ENCODE data around the gene KAT2B.

KAT2B gene

DNA sequence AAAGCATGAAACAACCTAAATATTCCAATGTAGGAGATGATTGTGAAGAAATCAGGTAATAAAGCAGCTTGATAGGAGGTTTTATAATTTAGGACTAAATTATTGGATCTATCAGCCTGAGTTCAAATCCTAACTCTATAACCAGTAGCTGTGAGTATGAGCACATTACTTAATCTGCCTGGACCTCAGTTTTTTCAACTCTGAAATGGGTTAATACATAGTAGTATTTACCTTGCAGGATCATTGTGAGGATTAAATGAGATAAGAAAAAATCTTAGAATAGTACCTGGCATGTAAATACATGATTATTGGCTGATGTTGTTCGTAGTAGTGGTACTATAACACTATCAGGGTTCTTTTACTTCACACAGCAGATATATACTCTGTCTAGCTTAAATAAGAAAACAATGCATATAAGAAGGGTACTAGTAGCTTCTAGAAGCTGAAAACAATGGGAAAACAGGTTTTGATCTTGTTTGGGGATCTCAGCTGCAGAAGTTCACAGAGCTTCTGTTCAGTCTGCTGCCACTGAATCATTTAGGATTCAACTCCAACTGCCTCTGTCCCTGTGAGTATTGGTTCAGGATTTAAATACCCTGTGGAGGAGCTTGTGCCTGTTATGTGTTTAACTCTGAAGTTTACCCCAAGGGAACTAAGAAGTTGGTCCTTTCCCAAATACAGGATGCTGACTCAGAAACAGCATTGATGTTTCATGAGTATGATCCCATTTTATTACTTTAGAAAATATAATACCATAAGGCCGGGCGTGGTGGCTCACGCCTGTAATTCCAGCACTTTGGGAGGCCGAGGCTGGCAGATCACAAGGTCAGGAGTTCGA is 34.2 kb downstream of the KAT2B start:
- H4K91ac ChIP-seq (ENCODE audit: low read depth, low read length) = no peak overlapping the region

DNA sequence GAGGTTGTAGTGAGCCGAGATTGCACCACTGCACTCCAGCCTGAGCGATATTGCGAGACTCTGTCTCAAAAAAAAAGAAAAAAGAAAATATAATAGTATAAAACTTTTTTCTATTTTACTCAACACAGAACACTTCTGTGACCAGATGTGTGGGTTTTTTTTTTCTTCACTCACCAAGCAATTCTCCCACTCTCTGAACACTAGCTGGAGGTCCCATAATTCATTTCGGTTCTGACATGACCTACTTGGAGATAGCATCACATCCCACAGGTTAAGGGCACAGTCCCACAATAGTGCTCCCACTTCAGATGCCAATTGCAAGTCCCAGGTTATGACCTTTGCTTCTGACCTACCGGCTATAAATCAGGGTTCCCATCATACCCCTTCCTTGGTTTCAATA is 35.0 kb downstream of the KAT2B start:
- H3K27ac ChIP-seq (ENCODE audit: low read depth, low read length) = no peak overlapping the region
- no peak overlapping the region for H3K23ac ChIP-seq (ENCODE audit: low read length)
- no CpG with 5 or more reads among the region's 5 CpGs for WGBS (ENCODE audit: extremely low coverage, insufficient coverage, insufficient read length)

More for the DNA sequence above, 34.2 kb downstream of the KAT2B start:
- no peak for DNase-seq
- Histone ChIP-seq H4K12ac (ENCODE audit: low read depth, low read length) (no peak overlapping the region), H2BK12ac (ENCODE audit: low read length) (no peak overlapping the region), H3K9ac (ENCODE audit: low read length) (no peak overlapping the region), H3K27ac (ENCODE audit: low read depth, low read length) (no peak overlapping the region), H3K18ac (ENCODE audit: low read length) (no peak overlapping the region), H3K27me3 (ENCODE audit: insufficient read depth, low read length) (no peaks in the 10 kb centered on the region), H3K4me2 (ENCODE audit: low read length) (no peak overlapping the region), H3K36me3 (ENCODE audit: control insufficient read depth in 1 of 2, insufficient read depth in 2 of 2, low read length in 2 of 2) (peaks cover 0 to 1% of the 10 kb centered on the region in 2 experiments), H3K4ac (ENCODE audit: low read depth, low read length) (no peak overlapping the region), H3K9me3 (ENCODE audit: insufficient read depth, low read depth, low read length) (no peaks in the 10 kb centered on the region), H3K79me2 (ENCODE audit: control insufficient read depth, insufficient read depth, low read length, poor library complexity) (no peaks in the 10 kb centered on the region), H3K4me3 (ENCODE audit: low read depth, low read length) (no peak overlapping the region), H3K4me1 (ENCODE audit: control insufficient read depth in 1 of 2, insufficient read depth in 2 of 2, low read length in 2 of 2) (peaks cover 7 to 10% of the 10 kb centered on the region in 2 experiments), H3K79me1 (ENCODE audit: low read length) (peaks cover 11% of the 10 kb centered on the region), H2BK120ac (ENCODE audit: insufficient read depth, low read length, poor library complexity) (no peak overlapping the region), H3K14ac (ENCODE audit: low read length) (peak overlapping the region; percentile 56), H2AK5ac (ENCODE audit: low read length) (peak overlapping the region; percentile 37), H4K8ac (ENCODE audit: low read depth, low read length) (no peak overlapping the region), H2AFZ (ENCODE audit: insufficient read depth, low read length, poor library complexity) (no peak overlapping the region), H3K23ac (ENCODE audit: low read length) (no peak overlapping the region), H2BK5ac (ENCODE audit: low read depth, low read length, poor library complexity) (no peak overlapping the region)
- no CpG with 5 or more reads among the region's 6 CpGs for WGBS (ENCODE audit: extremely low coverage, insufficient coverage, insufficient read length)

DNA sequence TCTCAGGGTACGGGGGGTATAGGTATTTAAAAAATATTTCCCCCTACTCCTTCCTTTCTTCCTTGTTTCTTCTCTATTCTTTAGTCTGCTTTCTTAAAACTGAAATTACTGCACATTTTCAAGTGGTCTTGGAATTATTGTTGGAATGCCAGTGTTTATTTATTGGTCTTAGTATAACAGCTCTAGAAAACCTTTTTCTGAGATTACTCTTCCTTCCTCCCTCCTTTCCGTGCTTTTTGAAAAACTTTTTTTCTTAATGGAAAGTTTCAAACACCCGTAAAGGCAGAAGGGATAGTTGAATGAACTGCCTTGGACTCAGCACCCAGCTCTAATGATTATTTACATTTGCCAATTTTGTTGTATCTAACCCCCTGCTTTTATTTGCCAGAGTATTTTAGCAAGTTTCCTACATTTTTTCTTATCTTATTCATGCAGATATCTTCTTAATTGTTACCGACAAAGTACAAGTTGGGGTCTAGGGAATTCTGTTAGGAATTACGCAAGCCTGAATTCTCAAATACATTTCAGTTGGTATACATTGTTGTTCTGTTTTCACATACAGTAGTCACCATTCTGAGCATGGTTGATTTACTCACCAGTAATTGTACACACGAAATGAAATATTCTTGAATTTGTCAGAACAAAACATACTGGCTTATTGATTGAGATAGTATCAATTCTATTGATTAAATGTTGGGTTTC is 36.2 kb downstream of the KAT2B start:
- Histone ChIP-seq H4K12ac (ENCODE audit: low read depth, low read length) (no peak overlapping the region), H2AFZ (ENCODE audit: insufficient read depth, low read length, poor library complexity) (no peak overlapping the region)

More for the DNA sequence above, 35.0 kb downstream of the KAT2B start:
- H3K4me1 ChIP-seq (ENCODE audit: control insufficient read depth in 1 of 2, insufficient read depth in 2 of 2, low read length in 2 of 2) = peaks cover 7 to 10% of the 10 kb centered on the region in 2 experiments
- no peak overlapping the region for H3K4me2 ChIP-seq (ENCODE audit: low read length)
- H4K12ac ChIP-seq (ENCODE audit: low read depth, low read length) = no peak overlapping the region
- no peak overlapping the region for H2BK5ac ChIP-seq (ENCODE audit: low read depth, low read length, poor library complexity)
- no peaks in the 10 kb centered on the region for H3K9me3 ChIP-seq (ENCODE audit: insufficient read depth, low read depth, low read length)
- no peak overlapping the region for H3K4ac ChIP-seq (ENCODE audit: low read depth, low read length)
- no peak overlapping the region for H2AFZ ChIP-seq (ENCODE audit: insufficient read depth, low read length, poor library complexity)
- H4K91ac ChIP-seq (ENCODE audit: low read depth, low read length) = peak overlapping the region; percentile 28
- H3K14ac ChIP-seq (ENCODE audit: low read length) = no peak overlapping the region
- H3K4me3 ChIP-seq (ENCODE audit: low read depth, low read length) = no peak overlapping the region
- H2BK12ac ChIP-seq (ENCODE audit: low read length) = no peak overlapping the region
- H2AK5ac ChIP-seq (ENCODE audit: low read length) = no peak overlapping the region
- no peak overlapping the region for H3K18ac ChIP-seq (ENCODE audit: low read length)
- no peaks in the 10 kb centered on the region for H3K79me2 ChIP-seq (ENCODE audit: control insufficient read depth, insufficient read depth, low read length, poor library complexity)
- DNase-seq = no peak
- H3K79me1 ChIP-seq (ENCODE audit: low read length) = peaks cover 10% of the 10 kb centered on the region
- H3K27me3 ChIP-seq (ENCODE audit: insufficient read depth, low read length) = no peaks in the 10 kb centered on the region
- no peak overlapping the region for H2BK120ac ChIP-seq (ENCODE audit: insufficient read depth, low read length, poor library complexity)
- H3K9ac ChIP-seq (ENCODE audit: low read length) = no peak overlapping the region
- peaks cover 0 to 1% of the 10 kb centered on the region in 2 experiments for H3K36me3 ChIP-seq (ENCODE audit: control insufficient read depth in 1 of 2, insufficient read depth in 2 of 2, low read length in 2 of 2)
- H4K8ac ChIP-seq (ENCODE audit: low read depth, low read length) = no peak overlapping the region

GRCh38 chr3:20077068-20077467 is 36.8 kb downstream of the KAT2B start:
- H3K14ac ChIP-seq (ENCODE audit: low read length) = peak overlapping the region; percentile 66
- H3K4me2 ChIP-seq (ENCODE audit: low read length) = no peak overlapping the region
- WGBS (ENCODE audit: extremely low coverage, insufficient coverage, insufficient read length) = no CpG with 5 or more reads among the region's 1 CpG
- H3K79me1 ChIP-seq (ENCODE audit: low read length) = peaks cover 10% of the 10 kb centered on the region
- peak overlapping the region; percentile 86 for H2BK120ac ChIP-seq (ENCODE audit: insufficient read depth, low read length, poor library complexity)
- peak overlapping the region; percentile 88 for H4K8ac ChIP-seq (ENCODE audit: low read depth, low read length)
- H2AFZ ChIP-seq (ENCODE audit: insufficient read depth, low read length, poor library complexity) = no peak overlapping the region
- no peak for DNase-seq
- peaks cover 7 to 10% of the 10 kb centered on the region in 2 experiments for H3K4me1 ChIP-seq (ENCODE audit: control insufficient read depth in 1 of 2, insufficient read depth in 2 of 2, low read length in 2 of 2)
- no peaks in the 10 kb centered on the region for H3K79me2 ChIP-seq (ENCODE audit: control insufficient read depth, insufficient read depth, low read length, poor library complexity)
- H2AK5ac ChIP-seq (ENCODE audit: low read length) = no peak overlapping the region
- no peaks in the 10 kb centered on the region for H3K27me3 ChIP-seq (ENCODE audit: insufficient read depth, low read length)
- no peak overlapping the region for H4K12ac ChIP-seq (ENCODE audit: low read depth, low read length)
- no peak overlapping the region for H3K4me3 ChIP-seq (ENCODE audit: low read depth, low read length)
- no peak overlapping the region for H3K9ac ChIP-seq (ENCODE audit: low read length)
- no peak overlapping the region for H3K18ac ChIP-seq (ENCODE audit: low read length)
- H4K91ac ChIP-seq (ENCODE audit: low read depth, low read length) = peak overlapping the region; percentile 73
- no peak overlapping the region for H3K4ac ChIP-seq (ENCODE audit: low read depth, low read length)
- no peak overlapping the region for H3K23ac ChIP-seq (ENCODE audit: low read length)
- H3K27ac ChIP-seq (ENCODE audit: low read depth, low read length) = no peak overlapping the region
- no peaks in the 10 kb centered on the region for H3K9me3 ChIP-seq (ENCODE audit: insufficient read depth, low read depth, low read length)
- no peak overlapping the region for H2BK5ac ChIP-seq (ENCODE audit: low read depth, low read length, poor library complexity)
- peaks cover 1 to 3% of the 10 kb centered on the region in 2 experiments for H3K36me3 ChIP-seq (ENCODE audit: control insufficient read depth in 1 of 2, insufficient read depth in 2 of 2, low read length in 2 of 2)
- H2BK12ac ChIP-seq (ENCODE audit: low read length) = peak overlapping the region; percentile 91

More for the DNA sequence above, 36.2 kb downstream of the KAT2B start:
- no peak overlapping the region for H3K4ac ChIP-seq (ENCODE audit: low read depth, low read length)
- H3K18ac ChIP-seq (ENCODE audit: low read length) = no peak overlapping the region
- H3K27me3 ChIP-seq (ENCODE audit: insufficient read depth, low read length) = no peaks in the 10 kb centered on the region
- no peak overlapping the region for H2BK5ac ChIP-seq (ENCODE audit: low read depth, low read length, poor library complexity)
- no peak overlapping the region for H3K4me2 ChIP-seq (ENCODE audit: low read length)
- WGBS (ENCODE audit: extremely low coverage, insufficient coverage, insufficient read length) = no CpG with 5 or more reads among the region's 6 CpGs
- no peak overlapping the region for H4K91ac ChIP-seq (ENCODE audit: low read depth, low read length)
- H2BK120ac ChIP-seq (ENCODE audit: insufficient read depth, low read length, poor library complexity) = no peak overlapping the region
- no peak overlapping the region for H3K27ac ChIP-seq (ENCODE audit: low read depth, low read length)
- no peaks in the 10 kb centered on the region for H3K79me2 ChIP-seq (ENCODE audit: control insufficient read depth, insufficient read depth, low read length, poor library complexity)
- no peak for DNase-seq
- H3K4me1 ChIP-seq (ENCODE audit: control insufficient read depth in 1 of 2, insufficient read depth in 2 of 2, low read length in 2 of 2) = peaks cover 7 to 10% of the 10 kb centered on the region in 2 experiments
- H3K14ac ChIP-seq (ENCODE audit: low read length) = no peak overlapping the region
- no peak overlapping the region for H4K8ac ChIP-seq (ENCODE audit: low read depth, low read length)
- H2BK12ac ChIP-seq (ENCODE audit: low read length) = no peak overlapping the region
- no peak overlapping the region for H3K4me3 ChIP-seq (ENCODE audit: low read depth, low read length)
- peaks cover 1 to 3% of the 10 kb centered on the region in 2 experiments for H3K36me3 ChIP-seq (ENCODE audit: control insufficient read depth in 1 of 2, insufficient read depth in 2 of 2, low read length in 2 of 2)
- no peaks in the 10 kb centered on the region for H3K9me3 ChIP-seq (ENCODE audit: insufficient read depth, low read depth, low read length)
- no peak overlapping the region for H3K9ac ChIP-seq (ENCODE audit: low read length)
- H3K79me1 ChIP-seq (ENCODE audit: low read length) = peaks cover 10% of the 10 kb centered on the region
- H3K23ac ChIP-seq (ENCODE audit: low read length) = no peak overlapping the region
- H2AK5ac ChIP-seq (ENCODE audit: low read length) = no peak overlapping the region
